HepG2 (cell line): ENCODE results near the gene CNTD1. TPM values are rescaled to one million over a fixed set of nuclear protein-coding genes. Genes with fewer than 3 reads are reported as not detected.

Source experiments
- ATAC-seq: fragments of 200-7000 bp; cut with Tn5 transposase; 3 replicates; pipeline ENCODE4 v1.9.1; 2020; ENCODE audit warnings: mild to moderate bottlenecking, moderate library complexity
- BruUV-seq: library from RNA; stranded (reverse); fragments of 400-500 nt; replicated peaks from 2 replicates; lab custom pipeline; 2021; lab: Mats Ljungman, UMichigan
- CTCF ChIA-PET: fragments of 300-600 bp; formaldehyde crosslinking; extraction: SDS; loops from one replicate; lab custom pipeline; 2021; ENCODE audit warnings: low total read pairs, inconsistent platforms, low intra/inter-chr PET ratio; lab: Yijun Ruan, JAX
- POLR2A ChIA-PET: fragments of 350-600 bp; sonication (Branson Sonifier 250); formaldehyde crosslinking; loops from one replicate; lab custom pipeline; 2020; ENCODE audit warnings: antibody characterized with exemption, inconsistent platforms; lab: Yijun Ruan, JAX
- DNase-seq: peaks from one replicate; pipeline ENCODE4 v3.0.0-alpha.2; 2015; ENCODE audit warnings: low spot score
- FAIRE-seq: peaks from 3 replicates; lab custom pipeline; 2011; peaks lifted over from hg19 to GRCh38; lab: Jason Lieb, UNC
- H2AFZ ChIP-seq: one replicate; pipeline ENCODE4 v1.6.1; 2011; ENCODE audit warnings: low read length, inconsistent platforms
- H3K27ac ChIP-seq: fragments of 300-600 bp; 3 replicates; pipeline ENCODE4 v1.8.0; 2011; ENCODE audit warnings: mixed run types, mild to moderate bottlenecking, mixed read lengths, low read length, inconsistent platforms; ENCODE audit not compliant: insufficient read depth; ENCODE audit errors: extremely low read length
- H3K27me3 ChIP-seq, 2 experiments: fragments of 200-600 bp in 1 of 2; 2 replicates in 1 of 2; 3 replicates in 1 of 2; pipeline versions ENCODE4 v1.6.0 to v1.8.0; 2011; ENCODE audit warnings: low read length in 2 of 2, mild to moderate bottlenecking in 2 of 2, moderate library complexity in 2 of 2, inconsistent platforms in 1 of 2; ENCODE audit not compliant: insufficient read depth in 2 of 2, control insufficient read depth in 1 of 2
- H3K36me3 ChIP-seq, 2 experiments: fragments of 200-600 bp in 1 of 2; replicated peaks in 1 of 2; 2 replicates in 1 of 2; 3 replicates in 1 of 2; pipeline versions ENCODE4 v1.5.1 to v1.8.0; 2011; ENCODE audit warnings: low read length in 2 of 2, inconsistent platforms in 1 of 2; ENCODE audit not compliant: insufficient read depth in 2 of 2, control insufficient read depth in 1 of 2
- H3K4me1 ChIP-seq: 2 replicates; pipeline ENCODE4 v1.5.1; 2012; ENCODE audit warnings: low read length, inconsistent platforms; ENCODE audit not compliant: insufficient read depth
- H3K4me2 ChIP-seq: 2 replicates; pipeline ENCODE4 v1.6.0; 2011; ENCODE audit warnings: low read depth, low read length, inconsistent platforms
- H3K4me3 ChIP-seq, 3 experiments: fragments of 200-600 bp in 1 of 3; sonication (generic), shearing (Covaris generic) in 1 of 3; replicated peaks in 1 of 3; 2 replicates each; pipeline ENCODE4 v1.5.1; 2011 to 2016; ENCODE audit warnings: low read length in 3 of 3, inconsistent platforms in 2 of 3, low read depth in 2 of 3, mild to moderate bottlenecking in 2 of 3, control low read depth in 1 of 3, mixed read lengths in 1 of 3; ENCODE audit not compliant: insufficient read depth in 1 of 3
- H3K79me2 ChIP-seq: one replicate; pipeline ENCODE4 v1.6.1; 2011; ENCODE audit warnings: low read length, inconsistent platforms; ENCODE audit not compliant: insufficient read depth
- H3K9ac ChIP-seq: 2 replicates; pipeline ENCODE4 v1.6.0; 2011; ENCODE audit warnings: mild to moderate bottlenecking, low read depth, low read length, inconsistent platforms; ENCODE audit not compliant: insufficient read depth
- H3K9me3 ChIP-seq: 2 replicates; pipeline ENCODE4 v1.5.1; 2012; ENCODE audit warnings: mild to moderate bottlenecking, low read length
- H4K20me1 ChIP-seq: 2 replicates; pipeline ENCODE4 v1.6.0; 2011; ENCODE audit warnings: inconsistent platforms, mild to moderate bottlenecking, low read length, moderate library complexity; ENCODE audit not compliant: insufficient read depth
- AGO2 ChIP-seq: fragments of 200-400 bp; formaldehyde crosslinking; optimal IDR thresholded peaks from 2 replicates; pipeline ENCODE3; 2017; ENCODE audit warnings: mild to moderate bottlenecking, low read depth, low read length, moderate library complexity
- JUND ChIP-seq: sonication (generic); formaldehyde crosslinking; IDR thresholded peaks from 2 replicates; pipeline ENCODE4 v1.8.0; 2022; ENCODE audit warnings: mild to moderate bottlenecking, missing genetic modification reagents
- KLF12 ChIP-seq: sonication (generic); formaldehyde crosslinking; IDR thresholded peaks from 2 replicates; pipeline ENCODE4 v1.4.0; 2020; ENCODE audit warnings: missing genetic modification reagents, borderline replicate concordance
- POLR2AphosphoS5 ChIP-seq: IDR thresholded peaks from 2 replicates; pipeline ENCODE4 v1.6.1; 2012; ENCODE audit warnings: low read depth, low read length
- POLR2G ChIP-seq: fragments of 200-400 bp; formaldehyde crosslinking; IDR thresholded peaks from 2 replicates; pipeline ENCODE4 v1.6.1; 2018; ENCODE audit warnings: mild to moderate bottlenecking, low read depth, low read length, moderate library complexity
- RBFOX2 ChIP-seq: fragments of 200-400 bp; formaldehyde crosslinking; IDR thresholded peaks from 2 replicates; pipeline ENCODE4 v1.6.1; 2017; ENCODE audit warnings: low read depth, mild to moderate bottlenecking, low read length
- ZNF138 ChIP-seq: sonication (generic); formaldehyde crosslinking; IDR thresholded peaks from 2 replicates; pipeline ENCODE4 v1.5.0; 2020; ENCODE audit warnings: mild to moderate bottlenecking, low read depth, missing genetic modification reagents
- ZNF468 ChIP-seq: sonication (generic); formaldehyde crosslinking; IDR thresholded peaks from 2 replicates; pipeline ENCODE4 v1.8.0; 2022; ENCODE audit warnings: mild to moderate bottlenecking, moderate library complexity, missing genetic modification reagents
- WGBS: methylation state at CpG from one replicate; pipeline ENCODE4 v1.1.6; 2017; ENCODE audit warnings: low lambda C conversion rate; 5-methylcytosine and 5-hydroxymethylcytosine counted together
- in situ Hi-C: cut with HindIII; loops from 2 replicates; pipeline ENCODE4 v1.10.0; 2017; ENCODE audit warnings: low pct_unique_long_range_greater_than_20kb; ENCODE audit not compliant: extremely low pct_ligation_motif_present
- intact Hi-C: fragments of 100-400 bp; cut with micrococcal nuclease; formaldehyde crosslinking; loops from one replicate; pipeline ENCODE4 v1.10.0; 2022; ENCODE audit not compliant: unreplicated experiment
- polyA plus RNA-seq, 8 experiments: library from polyadenylated mRNA; depleted of rRNA in 3 of 8; stranded (reverse) in 7 of 8; unstranded in 1 of 8; fragments of >200 nt; fragmentation: Illumina TruSeq in 4 of 8; extraction: Trizol in 4 of 8; gene quantifications; 2 replicates each; pipeline versions ENCODE4 v1.2.1 to v1.2.3, GENCODE V29; 2011 to 2016; ENCODE audit warnings: low read depth in 4 of 8, missing spikeins in 1 of 8, mixed read lengths in 1 of 8; ENCODE audit not compliant: insufficient read depth in 1 of 8
- total RNA-seq, 5 experiments: library from RNA; depleted of rRNA; stranded (reverse); fragments of >200 nt; fragmentation: Illumina TruSeq; extraction: Trizol; gene quantifications; 2 replicates each; pipeline ENCODE4 v1.2.3, GENCODE V29; 2016; ENCODE audit warnings: low read depth in 1 of 5

Gene CNTD1
- total and polyA plus RNA-seq, 2 of the 13 experiments (the other 11 are each of a cell fraction or from before 2014, with no cell fraction given): 0.11 to 0.15 TPM

- intact Hi-C loops: loop anchor here (5.0 kb wide), 1 partner anchor 137 kb away; the partner anchor contains the start of genes PTGES3L and RUNDC1
- FAIRE-seq (no peak), ATAC-seq (no peak), DNase-seq (no peak)
- 98% methylated on average over 19 of the region's 24 CpGs for WGBS
- H3K36me3 ChIP-seq: peaks cover 34 to 54% of the 10 kb centered on the region in 2 experiments
- no peak overlapping the region for H3K4me2 ChIP-seq
- no peaks in the 10 kb centered on the region for H4K20me1 ChIP-seq
- TF ChIP-seq POLR2AphosphoS5 (0 out of 2 replicates have a peak, but pooled peaks have one; percentile 11), RBFOX2 (peak; percentile 75), AGO2 (peak; percentile 94), JUND (CRISPR knock-in tag) (peak; percentile 12; the same call in 1 of the 2 replicates), KLF12 (CRISPR knock-in tag) (no peak), ZNF138 (CRISPR knock-in tag) (0 out of 2 replicates have a peak, but pooled peaks have one; percentile 35), POLR2G (0 out of 2 replicates have a peak, but pooled peaks have one; percentile 12), ZNF468 (CRISPR knock-in tag) (no peak)
- H3K9ac ChIP-seq: no peak overlapping the region
- CTCF ChIA-PET: interaction anchor here (2.6 to 3.6 kb wide), 2 partner anchors 84 to 92 kb away, joined by 32 to 68 read pairs; no protein-coding TSS in a partner anchor
- in situ Hi-C loops: loop anchor here (5.0 to 10.0 kb wide), 2 partner anchors 82 to 140 kb away; partner anchors contain the start of genes PTGES3L and RUNDC1
- BruUV-seq: no TSS peak
- no peaks in the 10 kb centered on the region for H3K79me2 ChIP-seq
- no peak overlapping the region for H3K4me3 ChIP-seq
- no peaks in the 10 kb centered on the region for H3K27me3 ChIP-seq
- H3K27ac ChIP-seq: no peak overlapping the region
- H2AFZ ChIP-seq: no peak overlapping the region
- no peaks in the 10 kb centered on the region for H3K9me3 ChIP-seq
- POLR2A ChIA-PET: interaction anchor here (1.1 to 5.0 kb wide), 8 partner anchors 10 to 154 kb away, joined by 4 to 39 read pairs (median 12); partner anchors contain the start of genes BECN1, PSME3 and RPL27
- H3K4me1 ChIP-seq: peaks cover 17% of the 10 kb centered on the region; the same call in 1 of the 2 replicates
Measured at GRCh38 chr17:42844761-42845555, 46.3 kb downstream of the CNTD1 start.
